Stimulated activated CD4-positive, alpha-beta T cell treated with anti-CD3 and anti-CD28 coated beads, TNF-alpha, amount 100 ng/mL, for 1 hour (primary cell): Measurements from ENCODE around the gene GSDMA.
A peak's percentile ranks its signal among the peaks of the same experiment; 100 is the strongest.
"Not testable (repeated sequence)": the region's sequence is repeated elsewhere in the genome, so short reads cannot be mapped to it uniquely, and the experiment has no call there.

Source experiments
- DNase-seq, 3 donors: peaks; one replicate each; pipeline ENCODE4 v3.0.0-alpha.2; 2020; ENCODE audit warnings: low read depth in 3 of 3, low spot score in 1 of 3

The GSDMA gene

DNA sequence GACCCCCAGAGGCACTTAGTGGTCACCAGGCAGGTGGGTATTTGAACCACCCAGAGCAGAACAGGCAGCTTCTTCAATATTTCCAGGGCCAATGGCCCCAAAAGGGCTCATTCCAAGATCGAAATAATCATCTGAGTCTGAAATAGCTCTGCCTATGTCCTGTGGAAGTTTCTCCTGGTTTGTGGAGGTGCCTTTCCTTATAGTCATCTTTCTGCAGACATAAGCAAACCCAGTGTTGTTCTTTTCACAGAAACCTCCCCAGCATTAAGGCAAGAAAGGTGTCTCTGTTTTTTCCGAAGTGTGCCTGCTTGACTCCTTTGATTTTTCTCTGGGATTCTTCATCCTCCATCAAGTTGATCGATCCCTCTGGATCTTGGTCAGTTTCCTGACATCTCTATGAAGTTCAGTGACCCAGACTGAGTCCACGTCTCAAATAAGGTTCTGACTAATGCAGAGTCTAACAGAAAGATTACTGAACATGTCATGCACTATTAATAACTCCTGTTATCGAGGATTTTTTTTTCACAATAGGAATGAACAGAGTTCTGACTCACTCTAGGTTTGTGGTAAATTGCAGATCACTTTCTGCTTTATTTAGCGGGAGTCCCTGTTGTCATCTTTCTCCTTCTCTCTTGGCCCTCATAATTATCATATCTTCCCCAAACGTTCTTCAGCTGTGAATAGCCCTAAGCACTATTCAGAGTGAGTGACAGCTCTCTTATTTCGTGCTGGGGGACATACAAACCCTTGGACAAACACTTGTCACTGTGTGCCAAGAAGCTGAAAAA, 33.8 kb upstream of the GSDMA start:
- no peak for DNase-seq

DNA sequence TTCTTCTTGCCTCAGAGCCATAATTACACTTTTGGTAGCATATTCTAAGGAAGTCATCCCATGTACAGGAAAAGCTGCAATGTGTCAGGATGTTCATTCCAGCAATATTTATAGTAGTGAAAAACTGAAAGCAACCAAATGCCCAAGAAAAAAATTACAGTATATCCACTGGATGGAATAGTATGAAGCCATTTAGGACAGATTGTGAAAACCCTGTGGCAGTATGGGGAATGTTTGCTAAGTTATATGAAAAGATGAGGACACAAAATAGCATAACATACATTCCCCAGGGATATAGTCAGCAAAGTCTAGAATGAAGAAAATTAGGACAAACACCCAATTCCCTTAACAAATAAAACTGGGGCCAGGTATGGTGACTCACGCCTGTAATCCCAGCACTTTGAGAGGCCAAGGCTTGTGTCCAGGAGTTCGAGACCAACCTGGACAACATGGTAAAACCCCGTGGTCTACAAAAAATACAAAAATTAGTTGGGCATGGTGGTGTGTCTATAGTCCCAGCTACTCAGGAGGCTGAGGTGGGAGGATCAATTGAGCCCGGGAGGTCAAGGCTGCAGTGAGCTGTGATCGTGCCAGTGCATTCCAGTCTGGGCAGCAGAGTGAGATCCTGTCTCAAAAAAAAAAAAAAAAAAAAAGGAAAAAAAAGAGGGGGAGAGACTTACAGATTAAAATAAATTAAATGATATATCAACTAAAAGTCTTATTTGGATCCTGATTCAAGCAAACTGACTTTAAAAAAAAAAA, 33.0 kb upstream of the GSDMA start:
- DNase-seq = no peak

- no peak for DNase-seq
Measured at GRCh38 chr17:39933912-39934311, 28.9 kb upstream of the GSDMA start.

DNA sequence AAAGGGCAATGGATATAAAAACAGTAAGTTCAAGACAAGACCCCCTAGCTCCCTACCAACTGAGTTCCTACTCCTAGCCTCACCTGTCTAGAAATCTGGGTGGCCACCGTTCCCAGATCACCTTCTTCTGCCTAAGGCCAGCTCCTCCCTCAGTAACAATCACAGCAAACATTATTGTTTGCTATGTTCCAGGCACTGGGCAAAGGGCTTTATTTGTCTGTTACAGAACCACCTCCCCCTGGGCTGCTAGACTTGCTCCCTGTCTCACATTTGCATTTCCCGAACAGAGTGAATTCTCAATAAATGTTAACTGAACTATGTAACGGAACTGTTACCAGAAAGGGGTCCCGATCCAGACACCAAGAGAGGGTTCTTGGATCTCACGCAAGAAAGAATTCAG, 28.5 kb upstream of the GSDMA start:
- no peak for DNase-seq

DNA sequence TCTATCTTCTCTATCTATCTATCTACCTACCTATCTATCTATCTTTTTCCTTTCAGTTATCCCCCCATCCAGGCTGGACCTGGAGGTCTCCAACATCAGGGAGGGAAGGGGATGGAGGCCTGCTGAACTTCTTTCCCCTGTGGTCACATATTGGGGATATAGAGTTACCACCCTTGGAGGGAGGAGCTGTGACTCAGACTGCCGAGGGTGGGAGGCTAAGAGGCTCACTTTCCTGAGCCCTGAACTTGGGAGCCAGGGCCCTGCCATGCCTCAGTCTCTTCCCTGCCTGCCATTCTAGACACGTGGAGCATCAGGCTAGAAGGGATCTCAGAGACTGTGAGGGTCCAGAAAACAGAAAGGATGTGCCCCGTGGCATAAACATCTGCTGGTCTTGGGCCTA, 26.9 kb upstream of the GSDMA start:
- DNase-seq = no peak

DNA sequence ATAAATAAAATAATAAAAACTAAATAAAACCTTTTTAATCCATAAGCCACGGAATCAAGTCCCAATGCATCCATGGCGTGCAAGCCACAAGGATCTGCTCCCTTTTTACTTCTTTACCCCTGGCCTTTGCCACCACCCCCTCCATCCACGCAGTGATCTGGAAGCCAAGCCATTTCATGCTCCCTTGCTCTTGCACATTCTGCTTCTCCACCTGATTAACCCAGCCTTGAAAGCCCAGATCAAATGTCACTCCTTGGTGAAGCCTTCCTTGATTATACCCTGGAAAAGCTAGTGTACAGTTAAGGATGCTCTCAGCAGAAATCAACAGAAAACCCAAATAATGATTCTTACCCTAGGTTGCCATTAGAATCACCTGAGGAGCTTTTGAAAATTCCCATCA, 25.4 kb upstream of the GSDMA start:
- no peak for DNase-seq

- no peak for DNase-seq
Measured at GRCh38 chr17:39938140-39938869, 24.5 kb upstream of the GSDMA start.

GRCh38 chr17:39939106-39939505, 23.7 kb upstream of the GSDMA start:
- DNase-seq = no peak

- no peak for DNase-seq
Measured at GRCh38 chr17:39939588-39940419, 23.0 kb upstream of the GSDMA start.

DNA sequence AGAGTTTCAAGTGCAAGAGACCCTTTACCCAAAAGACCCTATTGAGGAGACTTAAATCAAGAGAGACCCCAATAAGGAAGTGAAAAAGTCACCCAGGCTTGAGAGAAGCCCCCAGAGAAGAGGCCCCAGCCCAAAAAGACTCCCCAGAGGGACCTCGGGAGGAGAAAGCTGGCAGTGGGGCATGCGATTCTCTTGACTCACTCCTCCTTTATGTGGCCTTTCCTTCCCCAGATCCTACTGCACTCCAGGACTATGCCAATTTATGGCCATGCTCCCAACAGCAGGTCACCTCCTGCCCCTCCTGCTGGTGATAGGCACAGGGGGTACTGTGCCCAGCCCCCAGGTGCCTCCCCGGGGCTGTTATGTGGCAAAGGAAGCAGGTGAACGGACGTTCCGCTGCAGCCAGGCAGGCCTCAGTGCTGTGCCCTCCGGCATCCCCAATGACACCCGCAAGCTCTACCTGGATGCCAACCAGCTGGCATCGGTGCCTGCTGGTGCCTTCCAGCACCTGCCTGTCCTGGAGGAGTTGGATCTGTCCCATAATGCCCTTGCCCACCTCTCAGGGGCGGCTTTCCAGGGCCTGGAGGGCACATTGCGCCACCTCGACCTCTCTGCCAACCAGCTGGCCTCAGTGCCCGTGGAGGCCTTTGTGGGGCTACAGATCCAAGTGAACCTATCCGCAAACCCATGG, 19.0 kb upstream of the GSDMA start:
- no peak for DNase-seq

DNA sequence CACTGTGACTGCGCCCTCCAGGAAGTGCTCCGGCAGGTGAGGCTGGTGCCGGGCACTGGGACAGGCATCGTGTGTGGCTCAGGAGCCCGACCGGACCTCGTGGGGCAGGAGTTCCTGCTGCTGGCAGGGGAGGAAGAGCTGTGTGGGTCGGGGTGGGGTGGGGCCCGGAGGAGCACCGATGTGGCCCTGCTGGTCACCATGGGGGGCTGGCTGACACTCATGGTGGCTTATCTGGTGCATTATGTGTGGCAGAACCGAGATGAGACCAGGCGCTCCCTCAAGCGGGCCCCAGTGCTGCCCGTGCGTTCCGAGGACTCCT, 18.5 kb upstream of the GSDMA start:
- no peak for DNase-seq

GRCh38 chr17:39946551-39947330, 16.1 kb upstream of the GSDMA start:
- no peak for DNase-seq

DNA sequence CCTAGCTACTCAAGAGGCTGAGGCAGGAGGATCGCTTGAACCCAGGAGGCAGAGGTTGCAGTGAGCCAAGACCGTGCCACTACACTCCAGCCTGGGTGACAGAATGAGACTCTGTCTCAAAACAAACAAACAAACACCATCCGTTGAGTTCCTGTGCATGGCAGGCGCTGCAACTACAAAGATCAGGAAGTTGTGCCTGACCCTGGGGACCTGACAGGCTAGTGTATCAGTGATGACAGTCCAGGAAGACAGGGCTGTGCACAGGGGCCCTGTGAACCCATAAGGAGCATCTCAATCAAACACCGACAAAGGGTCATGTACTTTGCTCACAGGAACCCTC, 14.3 kb upstream of the GSDMA start:
- not testable (repeated sequence) for DNase-seq

- DNase-seq = no peak
Measured at GRCh38 chr17:39949028-39949427, 13.8 kb upstream of the GSDMA start.

- DNase-seq = no peak
Measured at GRCh38 chr17:39950871-39951348, 11.9 kb upstream of the GSDMA start.

- DNase-seq = no peak
Measured at GRCh38 chr17:39951924-39952679, 10.7 kb upstream of the GSDMA start.

DNA sequence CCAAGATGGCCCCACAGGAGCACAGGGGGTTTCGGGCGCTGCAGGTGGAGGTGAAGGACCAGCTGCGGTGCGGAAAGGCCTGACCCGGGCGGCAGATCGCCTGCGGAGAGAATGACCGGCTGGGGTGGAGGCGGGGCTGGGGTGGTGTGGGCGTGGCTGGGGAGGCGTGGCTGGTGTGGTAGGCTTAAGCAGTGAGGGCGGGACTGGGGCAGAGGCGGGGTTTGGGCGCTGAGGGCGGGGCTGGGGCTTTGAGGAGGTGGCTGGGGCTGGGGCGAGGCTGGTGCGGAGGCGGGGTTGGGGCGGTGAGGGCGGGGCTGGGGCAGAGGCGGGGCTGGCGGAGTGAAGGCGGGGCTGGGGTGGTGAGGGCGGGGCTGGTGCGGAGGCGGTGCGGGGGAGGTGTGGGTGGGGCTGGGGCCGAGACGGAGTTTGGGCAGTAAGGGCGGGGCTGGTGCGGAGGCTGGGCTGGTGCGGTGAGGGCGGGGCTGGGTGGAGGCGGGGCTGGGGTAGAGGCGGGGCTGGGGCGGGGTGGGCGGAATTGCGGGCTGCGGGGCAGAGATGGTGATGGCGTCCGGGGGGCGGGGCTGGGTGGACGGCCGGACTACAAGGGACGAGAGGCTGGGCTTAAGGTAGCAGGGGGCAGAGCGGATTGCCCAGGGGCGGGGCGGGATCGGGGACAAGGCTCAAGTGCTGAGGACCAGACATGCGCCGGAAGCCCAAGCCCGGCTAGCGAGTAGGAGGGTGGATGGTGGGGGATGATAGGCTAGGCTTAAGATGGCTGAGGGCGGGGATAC, 9.9 kb upstream of the GSDMA start:
- DNase-seq = peak; percentile 82 to 97 (median 92)

DNA sequence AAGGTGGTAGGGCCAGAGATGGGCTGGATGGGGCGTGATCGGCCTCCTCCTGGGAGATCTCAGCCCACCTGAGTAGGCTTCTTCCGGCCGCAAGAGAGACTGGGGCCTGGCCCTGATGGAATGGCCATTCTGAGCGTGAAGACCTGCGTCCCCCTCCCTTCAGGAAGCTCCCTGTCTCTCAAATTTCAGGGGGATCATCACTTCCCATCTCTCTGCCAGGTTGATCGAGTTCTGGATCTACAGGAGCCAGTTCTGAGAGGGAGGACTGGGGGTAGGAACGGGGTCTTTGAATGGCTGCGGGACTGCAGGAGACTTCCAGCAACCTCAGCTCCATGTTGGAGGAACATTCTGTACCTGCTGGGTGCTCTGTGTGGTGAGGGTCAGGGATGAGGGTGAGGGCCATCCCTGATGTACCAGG, 9.3 kb upstream of the GSDMA start:
- DNase-seq = no peak
